Endothelial cell of umbilical vein (primary cell): ENCODE data around the gene CECR2. TPM values are rescaled to one million over a fixed set of nuclear protein-coding genes. Genes with fewer than 3 reads are reported as not detected.

ENCODE experiments used
- BruUV-seq: library from RNA; stranded (reverse); fragments of 400-500 nt; replicated peaks from 2 replicates; lab custom pipeline; 2021; lab: Mats Ljungman, UMichigan
- CTCF ChIA-PET: fragments of 300-600, 350-600 bp; sonication (Branson Sonifier 250); formaldehyde crosslinking; loops from one replicate; lab custom pipeline; 2021; ENCODE audit warnings: antibody characterized with exemption, inconsistent platforms; lab: Charles Lee
- POLR2A ChIA-PET: fragments of 300-600, 350-600 bp; sonication (Branson Sonifier 250); formaldehyde crosslinking; loops from one replicate; lab custom pipeline; 2021; ENCODE audit warnings: antibody characterized with exemption, inconsistent platforms; lab: Charles Lee
- DNase-seq: peaks from one replicate; pipeline ENCODE4 v3.0.0-alpha.2; 2011; ENCODE audit warnings: low read depth, low spot score
- FAIRE-seq: peaks from 2 replicates; lab custom pipeline; 2011; peaks lifted over from hg19 to GRCh38; lab: Jason Lieb, UNC
- H2AFZ ChIP-seq: 2 replicates; pipeline ENCODE4 v1.6.0; 2012; ENCODE audit warnings: low read depth, low read length, control low read depth, inconsistent platforms
- H3K27ac ChIP-seq: 2 replicates; pipeline ENCODE4 v1.5.1; 2011; ENCODE audit warnings: low read depth, mild to moderate bottlenecking, control low read depth, low read length, moderate library complexity; ENCODE audit not compliant: insufficient read depth
- H3K27me3 ChIP-seq, 2 experiments: 2 replicates each; pipeline versions ENCODE4 v1.6.0 to v1.6.1; 2011; ENCODE audit warnings: low read length in 2 of 2, mixed read lengths in 1 of 2; ENCODE audit not compliant: control insufficient read depth in 2 of 2, insufficient read depth in 2 of 2
- H3K36me3 ChIP-seq, 2 experiments: 2 replicates in 1 of 2; 3 replicates in 1 of 2; pipeline ENCODE4 v1.5.1; 2011; ENCODE audit warnings: low read length in 2 of 2, mild to moderate bottlenecking in 1 of 2, moderate library complexity in 1 of 2; ENCODE audit not compliant: control insufficient read depth in 2 of 2, insufficient read depth in 2 of 2; ENCODE audit errors: extremely low read depth in 1 of 2
- H3K4me1 ChIP-seq: 3 replicates; pipeline ENCODE4 v1.5.1; 2011; ENCODE audit warnings: mild to moderate bottlenecking, low read length; ENCODE audit not compliant: control insufficient read depth, insufficient read depth; ENCODE audit errors: extremely low read depth
- H3K4me2 ChIP-seq: 2 replicates; pipeline ENCODE4 v1.6.1; 2011; ENCODE audit warnings: low read length, control low read depth, mixed read lengths; ENCODE audit not compliant: insufficient read depth
- H3K4me3 ChIP-seq, 3 experiments: fragments of 200-600 bp in 1 of 3; sonication (generic), shearing (Covaris generic) in 1 of 3; replicated peaks in 1 of 3; 2 replicates each; pipeline ENCODE4 v1.5.1; 2011 to 2016; ENCODE audit warnings: control low read depth in 3 of 3, low read length in 3 of 3, mild to moderate bottlenecking in 2 of 3, inconsistent platforms in 1 of 3, low read depth in 1 of 3, moderate library complexity in 1 of 3; ENCODE audit not compliant: insufficient read depth in 1 of 3
- H3K79me2 ChIP-seq: 2 replicates; pipeline ENCODE4 v1.6.0; 2012; ENCODE audit warnings: low read length, inconsistent platforms; ENCODE audit not compliant: control insufficient read depth, insufficient read depth
- H3K9ac ChIP-seq: replicated peaks from 2 replicates; pipeline ENCODE3; 2011; ENCODE audit warnings: low read length, control low read depth; ENCODE audit not compliant: insufficient read depth; ENCODE audit errors: extremely low read depth
- H3K9me1 ChIP-seq: replicated peaks from 3 replicates; pipeline ENCODE4 v1.6.0; 2011; ENCODE audit warnings: mild to moderate bottlenecking, low read length; ENCODE audit not compliant: control insufficient read depth, insufficient read depth; ENCODE audit errors: extremely low read depth
- H3K9me3 ChIP-seq: replicated peaks from 2 replicates; pipeline ENCODE4 v1.5.1; 2012; ENCODE audit warnings: low read length, inconsistent platforms; ENCODE audit not compliant: control insufficient read depth, insufficient read depth
- H4K20me1 ChIP-seq: replicated peaks from 2 replicates; pipeline ENCODE3; 2011; ENCODE audit warnings: mild to moderate bottlenecking, low read length; ENCODE audit not compliant: control insufficient read depth, insufficient read depth; ENCODE audit errors: extremely low read depth
- EZH2 ChIP-seq: IDR thresholded peaks from 2 replicates; pipeline ENCODE4 v1.6.1; 2012; ENCODE audit warnings: borderline replicate concordance, low read depth, mild to moderate bottlenecking, moderate library complexity, low read length, inconsistent platforms; ENCODE audit not compliant: severe bottlenecking
- FOS ChIP-seq: IDR thresholded peaks from 2 replicates; pipeline ENCODE4 v1.6.1; 2011; ENCODE audit warnings: mild to moderate bottlenecking, low read length, moderate library complexity, borderline replicate concordance; ENCODE audit not compliant: insufficient read depth
- GATA2 ChIP-seq: IDR thresholded peaks from 2 replicates; pipeline ENCODE4 v1.7.0; 2011; ENCODE audit warnings: low read depth, mild to moderate bottlenecking, moderate library complexity, mixed read lengths, low read length; ENCODE audit not compliant: insufficient read length, insufficient read depth
- JUN ChIP-seq: IDR thresholded peaks from 2 replicates; pipeline ENCODE4 v1.6.1; 2011; ENCODE audit warnings: borderline replicate concordance, low read depth; ENCODE audit not compliant: insufficient read length, insufficient read depth
- MYC ChIP-seq: IDR thresholded peaks from one replicate; pipeline ENCODE4 v1.6.1; 2011; ENCODE audit warnings: mild to moderate bottlenecking, low read depth, low read length
- POLR2A ChIP-seq: IDR thresholded peaks from 2 replicates; pipeline ENCODE4 v1.6.1; 2012; ENCODE audit warnings: low read depth, mild to moderate bottlenecking, control low read depth, low read length
- POLR2AphosphoS5 ChIP-seq: IDR thresholded peaks from 2 replicates; pipeline ENCODE4 v1.6.1; 2012; ENCODE audit warnings: low read depth, mild to moderate bottlenecking, control low read depth, low read length, moderate library complexity; ENCODE audit not compliant: insufficient read depth
- dilution Hi-C: fragments of 300-500 bp; cut with MboI; formaldehyde crosslinking; loops from one replicate; pipeline ENCODE4 v1.15.0; 2019; ENCODE audit warnings: low sequenced_read_pairs; ENCODE audit not compliant: extremely low pct_ligation_motif_present
- intact Hi-C: fragments of 100-400 bp; cut with micrococcal nuclease; formaldehyde crosslinking; loops from one replicate; pipeline ENCODE4 v1.10.0; 2022
- polyA plus RNA-seq, 4 experiments: library from polyadenylated mRNA; depleted of rRNA in 3 of 4; stranded (reverse) in 3 of 4; unstranded in 1 of 4; fragments of >200 nt; gene quantifications; 2 replicates each; pipeline versions ENCODE4 v1.2.1 to v1.2.3, GENCODE V29; 2011 to 2012; ENCODE audit warnings: missing spikeins in 1 of 4
- total RNA-seq: library from RNA; stranded (reverse); gene quantifications from 2 replicates; pipeline ENCODE4 v1.2.3, GENCODE V29; 2021
- TF ChIP-seq, protein P1 (sequence below): IDR thresholded peaks from 2 replicates; pipeline ENCODE4 v1.6.1; 2011; ENCODE audit not compliant: insufficient read depth, insufficient read length
- TF ChIP-seq, protein P2 (sequence below), 2 donors: IDR thresholded peaks; 1 replicate in 1 of 2; 2 replicates in 1 of 2; pipeline ENCODE4 v1.5.1; 2011; ENCODE audit warnings: low read length in 2 of 2, mild to moderate bottlenecking in 2 of 2, moderate library complexity in 2 of 2, control low read depth in 1 of 2, inconsistent platforms in 1 of 2, low read depth in 1 of 2; ENCODE audit not compliant: insufficient read depth in 1 of 2; ENCODE audit errors: extremely low read depth in 1 of 2

Gene CECR2
- total and polyA plus RNA-seq, 2 donors (not counting 3 experiments of a cell fraction or from before 2014, with no cell fraction given) = 0.01 TPM; not detected in 1

DNA sequence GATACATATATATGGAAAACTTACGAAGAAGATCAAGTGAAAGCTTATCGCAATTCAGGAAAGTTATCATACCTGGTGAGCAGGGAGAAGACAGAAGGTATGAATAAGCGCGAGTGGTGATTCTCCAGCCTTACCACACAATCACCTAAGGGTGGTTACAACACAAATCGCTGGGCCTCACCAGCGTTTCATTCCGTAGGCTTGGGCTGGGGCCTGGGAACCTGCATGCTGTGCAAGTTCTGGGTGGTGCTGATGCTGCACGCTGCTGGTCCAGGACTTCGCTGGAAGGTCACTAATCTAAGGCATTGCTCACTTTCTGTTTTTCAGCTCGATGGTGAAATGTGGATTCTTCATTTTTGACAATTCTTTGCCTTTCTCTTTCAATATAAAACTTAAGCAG lies 117.5 kb downstream of the CECR2 start:
- Histone ChIP-seq H3K27ac (no peak overlapping the region), H3K9me3 (no peaks in the 10 kb centered on the region), H3K36me3 (no peaks in the 10 kb centered on the region), H3K9me1 (no peaks in the 10 kb centered on the region), H4K20me1 (no peaks in the 10 kb centered on the region), H3K4me2 (no peak overlapping the region), H3K4me3 (no peak overlapping the region), H3K9ac (no peak overlapping the region), H2AFZ (no peak overlapping the region), H3K4me1 (no peaks in the 10 kb centered on the region), H3K79me2 (no peaks in the 10 kb centered on the region), H3K27me3 (no peaks in the 10 kb centered on the region)
- BruUV-seq = no TSS peak
- ChIA-PET CTCF (interaction anchor here (1.1 kb wide), 1 partner anchor 15 kb away, joined by 4 read pairs; no protein-coding TSS in a partner anchor), POLR2A (no interaction called here)
- dilution Hi-C loops = no loop called here
- TF ChIP-seq, protein P1, sequence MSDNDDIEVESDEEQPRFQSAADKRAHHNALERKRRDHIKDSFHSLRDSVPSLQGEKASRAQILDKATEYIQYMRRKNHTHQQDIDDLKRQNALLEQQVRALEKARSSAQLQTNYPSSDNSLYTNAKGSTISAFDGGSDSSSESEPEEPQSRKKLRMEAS = no peak
- TF ChIP-seq JUN (no peak), POLR2A (no peak), GATA2 (no peak), POLR2AphosphoS5 (no peak), MYC (no peak), EZH2 (no peak), FOS (no peak)
- TF ChIP-seq, protein P2, sequence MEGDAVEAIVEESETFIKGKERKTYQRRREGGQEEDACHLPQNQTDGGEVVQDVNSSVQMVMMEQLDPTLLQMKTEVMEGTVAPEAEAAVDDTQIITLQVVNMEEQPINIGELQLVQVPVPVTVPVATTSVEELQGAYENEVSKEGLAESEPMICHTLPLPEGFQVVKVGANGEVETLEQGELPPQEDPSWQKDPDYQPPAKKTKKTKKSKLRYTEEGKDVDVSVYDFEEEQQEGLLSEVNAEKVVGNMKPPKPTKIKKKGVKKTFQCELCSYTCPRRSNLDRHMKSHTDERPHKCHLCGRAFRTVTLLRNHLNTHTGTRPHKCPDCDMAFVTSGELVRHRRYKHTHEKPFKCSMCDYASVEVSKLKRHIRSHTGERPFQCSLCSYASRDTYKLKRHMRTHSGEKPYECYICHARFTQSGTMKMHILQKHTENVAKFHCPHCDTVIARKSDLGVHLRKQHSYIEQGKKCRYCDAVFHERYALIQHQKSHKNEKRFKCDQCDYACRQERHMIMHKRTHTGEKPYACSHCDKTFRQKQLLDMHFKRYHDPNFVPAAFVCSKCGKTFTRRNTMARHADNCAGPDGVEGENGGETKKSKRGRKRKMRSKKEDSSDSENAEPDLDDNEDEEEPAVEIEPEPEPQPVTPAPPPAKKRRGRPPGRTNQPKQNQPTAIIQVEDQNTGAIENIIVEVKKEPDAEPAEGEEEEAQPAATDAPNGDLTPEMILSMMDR (IDR thresholded peaks at IDR 0.05; ENCODE audit: extremely low read depth in 1 of 2, insufficient read depth in 1 of 2, low read depth in 1 of 2, low read length in 2 of 2) = no peak
- no peak for DNase-seq
- no peak for FAIRE-seq
- intact Hi-C loops = no loop called here
